K562 (cell line): ENCODE data around the gene SLC16A4. TPM values are rescaled to one million over a fixed set of nuclear protein-coding genes. Genes with fewer than 3 reads are reported as not detected.

Experiments
- CAMTA2 ChIP-seq: fragments of 250-450 bp; sonication (Bioruptor Pico); conservative IDR thresholded peaks from 2 replicates; pipeline ENCODE4 v1.5.1; 2022
- MTA1 ChIP-seq: fragments of 450-650 bp; IDR thresholded peaks from 2 replicates; pipeline ENCODE4 v1.6.1; 2017; ENCODE audit warnings: borderline replicate concordance
- POLR3A ChIP-seq: IDR thresholded peaks from 2 replicates; pipeline ENCODE4 v1.6.1; 2011; ENCODE audit warnings: borderline replicate concordance, mild to moderate bottlenecking, moderate library complexity; ENCODE audit not compliant: insufficient read length, insufficient read depth; ENCODE audit errors: extremely low read depth
- SMARCC2 ChIP-seq: fragments of 450-650 bp; IDR thresholded peaks from 2 replicates; pipeline ENCODE4 v1.6.1; 2017; ENCODE audit warnings: antibody characterized with exemption, moderate library complexity, mild to moderate bottlenecking, low read depth
- ZBED1 ChIP-seq: IDR thresholded peaks from 2 replicates; pipeline ENCODE4 v1.6.1; 2014
- ZNF347 ChIP-seq: fragments of 450-650 bp; formaldehyde crosslinking; IDR thresholded peaks from 2 replicates; pipeline ENCODE4 v1.4.0; 2020; ENCODE audit warnings: low read depth, mild to moderate bottlenecking, moderate library complexity
- ZNF551 ChIP-seq: fragments of 250-450 bp; sonication (Bioruptor Pico); IDR thresholded peaks from 2 replicates; pipeline ENCODE4 v1.5.0; 2021; ENCODE audit warnings: mild to moderate bottlenecking, moderate library complexity
- polyA plus RNA-seq, 8 experiments: library from polyadenylated mRNA; depleted of rRNA in 4 of 8; stranded (reverse) in 5 of 8; unstranded in 3 of 8; fragments of >200 nt; fragmentation: Nextera tagmentation in 2 of 8; fragmentation: Illumina TruSeq in 1 of 8; extraction: Ambion mirVana in 2 of 8; extraction: Trizol in 1 of 8; gene quantifications; 2 replicates each; pipeline versions ENCODE4 v1.2.1 to v1.2.3, GENCODE V29; 2011 to 2014; ENCODE audit warnings: inconsistent platforms in 1 of 8, missing spikeins in 1 of 8
- total RNA-seq, 7 experiments: library from RNA; depleted of rRNA in 6 of 7; stranded (reverse); fragments of >200 nt in 6 of 7; fragmentation: Illumina TruSeq in 2 of 7; extraction: Trizol in 2 of 7; gene quantifications; 2 replicates each; pipeline versions ENCODE4 v1.2.1 to v1.2.3, GENCODE V29; 2011 to 2021; ENCODE audit warnings: low replicate concordance in 1 of 7
- TF ChIP-seq, protein P1 (sequence below), 2 experiments: fragments of 450-650 bp; IDR thresholded peaks; 2 replicates each; pipeline ENCODE4 v1.6.1; 2018; ENCODE audit warnings: mild to moderate bottlenecking in 2 of 2, low read depth in 1 of 2; ENCODE audit not compliant: partially characterized antibody in 2 of 2
- TF ChIP-seq, protein P2 (sequence below): sonication (generic); formaldehyde crosslinking; IDR thresholded peaks from 2 replicates; pipeline ENCODE4 v1.8.0; 2023; ENCODE audit warnings: mild to moderate bottlenecking, missing genetic modification reagents
- TF ChIP-seq, protein P3 (sequence below): fragments of 250-450 bp; sonication (Bioruptor Pico); IDR thresholded peaks from 2 replicates; pipeline ENCODE4 v1.4.0; 2020; ENCODE audit warnings: mild to moderate bottlenecking
- TF ChIP-seq, protein P4 (sequence below): fragments of 250-450 bp; sonication (Bioruptor Pico); IDR thresholded peaks from 2 replicates; pipeline ENCODE4 v1.4.0; 2020; ENCODE audit warnings: mild to moderate bottlenecking, moderate library complexity
- TF ChIP-seq, protein P5 (sequence below): fragments of 450-650 bp; IDR thresholded peaks from 2 replicates; pipeline ENCODE4 v1.7.0; 2016; ENCODE audit warnings: borderline replicate concordance
- TF ChIP-seq, protein P6 (sequence below), 2 experiments: fragments of 250-450 bp in 1 of 2; fragments of 450-650 bp in 1 of 2; sonication (Bioruptor Pico) in 1 of 2; IDR thresholded peaks; 2 replicates each; pipeline versions ENCODE4 v1.6.1 to v1.8.0; 2016 to 2021; ENCODE audit warnings: mild to moderate bottlenecking in 2 of 2, moderate library complexity in 2 of 2, missing compliant biosample characterization in 1 of 2, missing genetic modification characterization in 1 of 2

Gene SLC16A4
- total and polyA plus RNA-seq, 9 of the 15 experiments (the other 6 are each of a cell fraction or from before 2014, with no cell fraction given) = 0.04 to 0.31 (median 0.18) TPM; not detected in 1

DNA sequence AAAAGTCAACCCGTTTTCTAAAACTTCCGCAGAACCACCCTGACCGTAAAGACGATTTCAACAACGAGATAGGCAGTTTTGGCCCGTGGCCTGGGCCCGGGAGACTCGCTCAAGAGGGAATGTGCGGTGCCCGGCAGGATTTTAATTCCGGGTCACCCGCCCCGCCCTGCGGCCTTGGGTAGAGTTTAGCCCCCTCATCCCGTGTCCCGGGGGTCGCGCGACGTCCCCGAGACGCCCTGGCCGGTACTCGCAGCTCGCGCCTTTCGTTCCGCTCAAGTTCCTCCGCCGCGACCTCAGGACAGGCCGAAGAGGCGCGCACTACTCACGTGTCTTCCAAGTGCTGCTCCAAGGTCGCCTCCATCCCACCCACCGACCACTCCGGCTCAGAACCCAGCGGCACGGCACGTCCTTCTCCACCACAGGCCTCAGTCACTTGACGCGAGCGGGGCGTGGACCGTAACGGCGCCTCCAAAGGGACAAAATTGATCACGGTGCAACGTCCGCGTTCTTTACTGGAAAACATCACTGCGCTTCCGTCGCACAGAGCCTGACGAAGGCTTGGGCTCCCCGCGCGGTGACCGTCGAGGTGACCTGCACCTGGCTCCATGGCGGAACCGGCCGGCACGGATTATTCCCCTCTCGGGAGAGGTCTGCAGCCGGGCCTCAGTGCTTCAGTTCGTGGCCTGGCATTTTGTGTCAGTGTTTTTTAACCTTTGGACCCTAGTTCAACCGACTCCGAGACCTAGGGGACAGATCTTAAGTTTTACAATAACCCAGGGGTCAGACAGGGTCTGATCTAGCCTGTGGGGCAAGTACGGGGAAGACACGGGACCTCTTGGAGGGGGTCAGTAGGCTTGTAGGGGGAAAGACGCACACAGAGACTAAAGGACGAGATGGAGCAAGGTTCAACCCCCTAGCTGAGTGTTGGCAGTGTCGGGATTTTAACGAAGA is 16.7 kb upstream of the SLC16A4 start, which contains the start of gene LAMTOR5 (continued):
- TF ChIP-seq, protein P1, sequence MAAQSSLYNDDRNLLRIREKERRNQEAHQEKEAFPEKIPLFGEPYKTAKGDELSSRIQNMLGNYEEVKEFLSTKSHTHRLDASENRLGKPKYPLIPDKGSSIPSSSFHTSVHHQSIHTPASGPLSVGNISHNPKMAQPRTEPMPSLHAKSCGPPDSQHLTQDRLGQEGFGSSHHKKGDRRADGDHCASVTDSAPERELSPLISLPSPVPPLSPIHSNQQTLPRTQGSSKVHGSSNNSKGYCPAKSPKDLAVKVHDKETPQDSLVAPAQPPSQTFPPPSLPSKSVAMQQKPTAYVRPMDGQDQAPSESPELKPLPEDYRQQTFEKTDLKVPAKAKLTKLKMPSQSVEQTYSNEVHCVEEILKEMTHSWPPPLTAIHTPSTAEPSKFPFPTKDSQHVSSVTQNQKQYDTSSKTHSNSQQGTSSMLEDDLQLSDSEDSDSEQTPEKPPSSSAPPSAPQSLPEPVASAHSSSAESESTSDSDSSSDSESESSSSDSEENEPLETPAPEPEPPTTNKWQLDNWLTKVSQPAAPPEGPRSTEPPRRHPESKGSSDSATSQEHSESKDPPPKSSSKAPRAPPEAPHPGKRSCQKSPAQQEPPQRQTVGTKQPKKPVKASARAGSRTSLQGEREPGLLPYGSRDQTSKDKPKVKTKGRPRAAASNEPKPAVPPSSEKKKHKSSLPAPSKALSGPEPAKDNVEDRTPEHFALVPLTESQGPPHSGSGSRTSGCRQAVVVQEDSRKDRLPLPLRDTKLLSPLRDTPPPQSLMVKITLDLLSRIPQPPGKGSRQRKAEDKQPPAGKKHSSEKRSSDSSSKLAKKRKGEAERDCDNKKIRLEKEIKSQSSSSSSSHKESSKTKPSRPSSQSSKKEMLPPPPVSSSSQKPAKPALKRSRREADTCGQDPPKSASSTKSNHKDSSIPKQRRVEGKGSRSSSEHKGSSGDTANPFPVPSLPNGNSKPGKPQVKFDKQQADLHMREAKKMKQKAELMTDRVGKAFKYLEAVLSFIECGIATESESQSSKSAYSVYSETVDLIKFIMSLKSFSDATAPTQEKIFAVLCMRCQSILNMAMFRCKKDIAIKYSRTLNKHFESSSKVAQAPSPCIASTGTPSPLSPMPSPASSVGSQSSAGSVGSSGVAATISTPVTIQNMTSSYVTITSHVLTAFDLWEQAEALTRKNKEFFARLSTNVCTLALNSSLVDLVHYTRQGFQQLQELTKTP (IDR thresholded peaks at IDR 0.05; ENCODE audit: low read depth in 1 of 2, partially characterized antibody in 2 of 2) = peak; percentile 22 to 58
- TF ChIP-seq CAMTA2 = 0 out of 2 replicates have a peak, but pooled peaks have one; percentile 38
- no peak for TF ChIP-seq POLR3A
- 0 out of 2 replicates have a peak, but pooled peaks have one; percentile 18 for TF ChIP-seq SMARCC2
- no peak for TF ChIP-seq ZNF347 (CRISPR knock-in tag)
- TF ChIP-seq, protein P2, sequence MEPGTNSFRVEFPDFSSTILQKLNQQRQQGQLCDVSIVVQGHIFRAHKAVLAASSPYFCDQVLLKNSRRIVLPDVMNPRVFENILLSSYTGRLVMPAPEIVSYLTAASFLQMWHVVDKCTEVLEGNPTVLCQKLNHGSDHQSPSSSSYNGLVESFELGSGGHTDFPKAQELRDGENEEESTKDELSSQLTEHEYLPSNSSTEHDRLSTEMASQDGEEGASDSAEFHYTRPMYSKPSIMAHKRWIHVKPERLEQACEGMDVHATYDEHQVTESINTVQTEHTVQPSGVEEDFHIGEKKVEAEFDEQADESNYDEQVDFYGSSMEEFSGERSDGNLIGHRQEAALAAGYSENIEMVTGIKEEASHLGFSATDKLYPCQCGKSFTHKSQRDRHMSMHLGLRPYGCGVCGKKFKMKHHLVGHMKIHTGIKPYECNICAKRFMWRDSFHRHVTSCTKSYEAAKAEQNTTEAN = peak; percentile 79; the same call in 1 of the 2 replicates
- TF ChIP-seq, protein P3, sequence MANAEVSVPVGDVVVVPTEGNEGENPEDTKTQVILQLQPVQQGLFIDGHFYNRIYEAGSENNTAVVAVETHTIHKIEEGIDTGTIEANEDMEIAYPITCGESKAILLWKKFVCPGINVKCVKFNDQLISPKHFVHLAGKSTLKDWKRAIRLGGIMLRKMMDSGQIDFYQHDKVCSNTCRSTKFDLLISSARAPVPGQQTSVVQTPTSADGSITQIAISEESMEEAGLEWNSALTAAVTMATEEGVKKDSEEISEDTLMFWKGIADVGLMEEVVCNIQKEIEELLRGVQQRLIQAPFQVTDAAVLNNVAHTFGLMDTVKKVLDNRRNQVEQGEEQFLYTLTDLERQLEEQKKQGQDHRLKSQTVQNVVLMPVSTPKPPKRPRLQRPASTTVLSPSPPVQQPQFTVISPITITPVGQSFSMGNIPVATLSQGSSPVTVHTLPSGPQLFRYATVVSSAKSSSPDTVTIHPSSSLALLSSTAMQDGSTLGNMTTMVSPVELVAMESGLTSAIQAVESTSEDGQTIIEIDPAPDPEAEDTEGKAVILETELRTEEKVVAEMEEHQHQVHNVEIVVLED = peak; percentile 77
- TF ChIP-seq MTA1 = peak; percentile 99
- TF ChIP-seq, protein P4, sequence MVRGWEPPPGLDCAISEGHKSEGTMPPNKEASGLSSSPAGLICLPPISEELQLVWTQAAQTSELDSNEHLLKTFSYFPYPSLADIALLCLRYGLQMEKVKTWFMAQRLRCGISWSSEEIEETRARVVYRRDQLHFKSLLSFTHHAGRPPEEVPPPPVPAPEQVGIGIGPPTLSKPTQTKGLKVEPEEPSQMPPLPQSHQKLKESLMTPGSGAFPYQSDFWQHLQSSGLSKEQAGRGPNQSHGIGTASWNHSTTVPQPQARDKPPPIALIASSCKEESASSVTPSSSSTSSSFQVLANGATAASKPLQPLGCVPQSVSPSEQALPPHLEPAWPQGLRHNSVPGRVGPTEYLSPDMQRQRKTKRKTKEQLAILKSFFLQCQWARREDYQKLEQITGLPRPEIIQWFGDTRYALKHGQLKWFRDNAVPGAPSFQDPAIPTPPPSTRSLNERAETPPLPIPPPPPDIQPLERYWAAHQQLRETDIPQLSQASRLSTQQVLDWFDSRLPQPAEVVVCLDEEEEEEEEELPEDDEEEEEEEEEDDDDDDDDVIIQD = no peak
- no peak for TF ChIP-seq ZNF551 (CRISPR knock-in tag)
- TF ChIP-seq, protein P5, sequence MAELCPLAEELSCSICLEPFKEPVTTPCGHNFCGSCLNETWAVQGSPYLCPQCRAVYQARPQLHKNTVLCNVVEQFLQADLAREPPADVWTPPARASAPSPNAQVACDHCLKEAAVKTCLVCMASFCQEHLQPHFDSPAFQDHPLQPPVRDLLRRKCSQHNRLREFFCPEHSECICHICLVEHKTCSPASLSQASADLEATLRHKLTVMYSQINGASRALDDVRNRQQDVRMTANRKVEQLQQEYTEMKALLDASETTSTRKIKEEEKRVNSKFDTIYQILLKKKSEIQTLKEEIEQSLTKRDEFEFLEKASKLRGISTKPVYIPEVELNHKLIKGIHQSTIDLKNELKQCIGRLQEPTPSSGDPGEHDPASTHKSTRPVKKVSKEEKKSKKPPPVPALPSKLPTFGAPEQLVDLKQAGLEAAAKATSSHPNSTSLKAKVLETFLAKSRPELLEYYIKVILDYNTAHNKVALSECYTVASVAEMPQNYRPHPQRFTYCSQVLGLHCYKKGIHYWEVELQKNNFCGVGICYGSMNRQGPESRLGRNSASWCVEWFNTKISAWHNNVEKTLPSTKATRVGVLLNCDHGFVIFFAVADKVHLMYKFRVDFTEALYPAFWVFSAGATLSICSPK = no peak
- peak; percentile 65; the same call in 1 of the 2 replicates for TF ChIP-seq ZBED1
- TF ChIP-seq, protein P6, sequence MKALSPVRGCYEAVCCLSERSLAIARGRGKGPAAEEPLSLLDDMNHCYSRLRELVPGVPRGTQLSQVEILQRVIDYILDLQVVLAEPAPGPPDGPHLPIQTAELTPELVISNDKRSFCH (CRISPR knock-in tag; IDR thresholded peaks at IDR 0.05) = no peak
- TF ChIP-seq, protein P6 (tag; IDR thresholded peaks at IDR 0.05) = peak; percentile 80; the same call in 1 of the 2 replicates
